ENCODE results near the gene RTN4IP1. TPM values are rescaled to one million over a fixed set of nuclear protein-coding genes. Genes with fewer than 3 reads are reported as not detected.
"Not testable (repeated sequence)": the region's sequence is repeated elsewhere in the genome, so short reads cannot be mapped to it uniquely, and the experiment has no call there.

The RTN4IP1 gene
- total RNA-seq, 2 donors from 2014 or later = 7.1 to 8.9 TPM

DNA sequence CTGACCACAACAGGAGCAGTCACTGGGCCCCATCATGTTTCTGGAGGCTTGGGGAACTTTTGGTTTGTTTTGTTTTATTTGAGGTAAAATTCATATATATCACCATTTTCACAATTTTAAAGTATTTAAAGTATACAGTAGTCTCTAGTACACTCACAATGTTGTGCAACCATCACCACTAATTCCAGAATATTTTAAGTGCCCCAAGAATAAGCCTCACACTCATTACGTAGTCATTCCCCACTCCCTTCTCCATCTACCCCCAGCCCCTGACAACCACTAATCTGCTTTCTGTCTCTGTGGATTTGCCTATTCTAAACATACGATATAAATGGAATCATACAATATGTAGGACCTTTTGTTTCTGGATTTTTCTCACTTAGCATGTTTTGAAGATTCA lies 29.0 kb downstream of the RTN4IP1 start:
- H3K4me1 ChIP-seq (ENCODE audit: control insufficient read depth, insufficient read depth, low read length) = no peaks in the 10 kb centered on the region
- H3K27ac ChIP-seq (ENCODE audit: low read depth, low read length) = no peak overlapping the region
- no peak overlapping the region for H3K4me3 Mint-ChIP-seq

DNA sequence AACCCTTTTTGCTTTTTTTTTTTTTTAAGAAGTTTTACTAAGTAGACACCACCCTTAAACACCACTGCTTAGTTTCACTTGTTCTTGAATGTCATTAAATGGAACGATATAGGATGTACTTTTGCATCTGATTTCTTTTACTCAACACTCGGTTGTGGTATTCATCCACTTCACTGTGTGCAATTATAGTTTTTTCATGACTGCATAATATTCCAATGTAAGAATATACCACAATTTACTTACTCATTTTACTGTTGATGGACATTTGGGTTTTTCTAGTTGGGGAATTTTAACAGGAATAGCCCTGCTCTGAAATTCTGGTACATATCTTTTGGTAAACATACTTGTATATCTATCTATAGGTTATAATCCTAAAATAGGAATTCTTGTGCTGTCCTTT lies 29.9 kb downstream of the RTN4IP1 start:
- Mint-ChIP-seq H3K9me3 (peaks cover 3% of the 10 kb centered on the region), H3K4me1 (no peaks in the 10 kb centered on the region), H3K27me3 (ENCODE audit: insufficient read depth) (no peaks in the 10 kb centered on the region), H3K36me3 (ENCODE audit: low read depth) (peaks cover 5% of the 10 kb centered on the region), H3K27ac (no peak overlapping the region), H3K4me3 (no peak overlapping the region)
- no CpG with 5 or more reads among the region's 2 CpGs for WGBS, 2 experiments (ENCODE audit: insufficient coverage in 1 of 2, insufficient read length in 1 of 2)
- Histone ChIP-seq H3K9me3 (ENCODE audit: control insufficient read depth, low read length) (peaks cover 5% of the 10 kb centered on the region), H3K36me3 (ENCODE audit: control insufficient read depth, insufficient read depth, low read length) (no peaks in the 10 kb centered on the region), H3K27ac (ENCODE audit: low read depth, low read length) (no peak overlapping the region), H3K4me3 (ENCODE audit: low read length) (no peak overlapping the region), H3K4me1 (ENCODE audit: control insufficient read depth, insufficient read depth, low read length) (no peaks in the 10 kb centered on the region), H3K27me3 (ENCODE audit: control insufficient read depth, insufficient read depth, low read length, poor library complexity, severe bottlenecking) (no peaks in the 10 kb centered on the region), H3K9ac (ENCODE audit: extremely low read depth, low read length, poor library complexity, severe bottlenecking) (no peak overlapping the region)
- no peak for DNase-seq
- TF ChIP-seq, protein P1, sequence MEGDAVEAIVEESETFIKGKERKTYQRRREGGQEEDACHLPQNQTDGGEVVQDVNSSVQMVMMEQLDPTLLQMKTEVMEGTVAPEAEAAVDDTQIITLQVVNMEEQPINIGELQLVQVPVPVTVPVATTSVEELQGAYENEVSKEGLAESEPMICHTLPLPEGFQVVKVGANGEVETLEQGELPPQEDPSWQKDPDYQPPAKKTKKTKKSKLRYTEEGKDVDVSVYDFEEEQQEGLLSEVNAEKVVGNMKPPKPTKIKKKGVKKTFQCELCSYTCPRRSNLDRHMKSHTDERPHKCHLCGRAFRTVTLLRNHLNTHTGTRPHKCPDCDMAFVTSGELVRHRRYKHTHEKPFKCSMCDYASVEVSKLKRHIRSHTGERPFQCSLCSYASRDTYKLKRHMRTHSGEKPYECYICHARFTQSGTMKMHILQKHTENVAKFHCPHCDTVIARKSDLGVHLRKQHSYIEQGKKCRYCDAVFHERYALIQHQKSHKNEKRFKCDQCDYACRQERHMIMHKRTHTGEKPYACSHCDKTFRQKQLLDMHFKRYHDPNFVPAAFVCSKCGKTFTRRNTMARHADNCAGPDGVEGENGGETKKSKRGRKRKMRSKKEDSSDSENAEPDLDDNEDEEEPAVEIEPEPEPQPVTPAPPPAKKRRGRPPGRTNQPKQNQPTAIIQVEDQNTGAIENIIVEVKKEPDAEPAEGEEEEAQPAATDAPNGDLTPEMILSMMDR (conservative IDR thresholded peaks at IDR 0.05) = no peak

More for the DNA sequence above, 29.0 kb downstream of the RTN4IP1 start:
- Mint-ChIP-seq H3K4me1 (no peaks in the 10 kb centered on the region), H3K36me3 (ENCODE audit: low read depth) (peaks cover 5% of the 10 kb centered on the region), H3K27me3 (ENCODE audit: insufficient read depth) (no peaks in the 10 kb centered on the region), H3K9me3 (peaks cover 3% of the 10 kb centered on the region), H3K27ac (no peak overlapping the region)
- no peaks in the 10 kb centered on the region for H3K36me3 ChIP-seq (ENCODE audit: control insufficient read depth, insufficient read depth, low read length)
- DNase-seq = no peak
- H3K27me3 ChIP-seq (ENCODE audit: control insufficient read depth, insufficient read depth, low read length, poor library complexity, severe bottlenecking) = no peaks in the 10 kb centered on the region
- TF ChIP-seq, protein P1 (conservative IDR thresholded peaks at IDR 0.05) = no peak
- H3K4me3 ChIP-seq (ENCODE audit: low read length) = no peak overlapping the region
- 97% methylated on average over 2 of the region's 2 CpGs; no CpG with 5 or more reads in 1 of the 2 experiments for WGBS, 2 experiments (ENCODE audit: insufficient coverage in 1 of 2, insufficient read length in 1 of 2)
- no peak overlapping the region for H3K9ac ChIP-seq (ENCODE audit: extremely low read depth, low read length, poor library complexity, severe bottlenecking)
- peaks cover 5% of the 10 kb centered on the region for H3K9me3 ChIP-seq (ENCODE audit: control insufficient read depth, low read length)

DNA sequence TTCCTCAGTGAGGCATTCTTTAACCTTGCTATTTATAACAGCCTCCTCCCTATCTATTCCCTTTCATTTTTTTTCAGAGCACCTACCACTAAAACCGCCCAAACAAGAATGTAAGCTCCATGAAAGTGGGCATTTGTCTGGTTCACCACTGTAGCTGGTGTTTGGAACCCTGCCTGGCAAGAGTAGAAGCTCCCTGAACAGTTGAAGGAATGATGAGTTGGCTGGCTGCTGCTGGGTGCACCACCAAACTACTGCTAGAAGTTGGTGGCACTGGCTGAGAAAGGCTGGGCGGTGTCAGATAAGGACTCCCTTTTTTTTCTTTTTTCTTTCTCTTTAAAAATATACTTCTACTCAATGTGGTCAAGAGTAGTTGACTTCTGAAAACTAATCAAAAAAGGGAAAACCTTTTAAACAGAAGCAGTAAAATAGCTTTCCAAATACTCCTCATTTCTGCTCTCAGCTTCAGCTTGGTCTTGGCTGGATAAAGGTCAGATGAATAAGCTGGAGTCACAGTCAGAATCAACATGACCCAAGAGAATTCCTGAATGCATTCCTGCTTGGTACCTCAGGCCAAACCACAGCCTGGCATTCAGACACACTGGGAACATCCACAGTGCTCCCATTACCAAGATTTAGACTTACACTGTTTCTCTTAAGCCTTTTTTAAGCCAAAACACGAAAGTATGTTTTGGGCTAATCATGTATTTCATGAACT lies 38.0 kb downstream of the RTN4IP1 start:
- Histone ChIP-seq H3K27me3 (ENCODE audit: control insufficient read depth, insufficient read depth, low read length, poor library complexity, severe bottlenecking) (no peaks in the 10 kb centered on the region), H3K4me1 (ENCODE audit: control insufficient read depth, insufficient read depth, low read length) (no peaks in the 10 kb centered on the region), H3K36me3 (ENCODE audit: control insufficient read depth, insufficient read depth, low read length) (no peaks in the 10 kb centered on the region), H3K9ac (ENCODE audit: extremely low read depth, low read length, poor library complexity, severe bottlenecking) (no peak overlapping the region), H3K9me3 (ENCODE audit: control insufficient read depth, low read length) (no peaks in the 10 kb centered on the region), H3K27ac (ENCODE audit: low read depth, low read length) (no peak overlapping the region), H3K4me3 (ENCODE audit: low read length) (no peak overlapping the region)
- WGBS, 2 experiments (ENCODE audit: insufficient coverage in 1 of 2, insufficient read length in 1 of 2) = 89 to 91% methylated on average over 1 to 3 of the region's 3 CpGs
- H3K27ac Mint-ChIP-seq = no peak overlapping the region
- no peak overlapping the region for H3K4me3 Mint-ChIP-seq
- TF ChIP-seq, protein P1 (conservative IDR thresholded peaks at IDR 0.05) = no peak
- no peak for DNase-seq
- no peaks in the 10 kb centered on the region for H3K9me3 Mint-ChIP-seq
- peaks cover 4% of the 10 kb centered on the region for H3K4me1 Mint-ChIP-seq
- H3K36me3 Mint-ChIP-seq (ENCODE audit: low read depth) = peaks cover 5% of the 10 kb centered on the region
- no peaks in the 10 kb centered on the region for H3K27me3 Mint-ChIP-seq (ENCODE audit: insufficient read depth)

DNA sequence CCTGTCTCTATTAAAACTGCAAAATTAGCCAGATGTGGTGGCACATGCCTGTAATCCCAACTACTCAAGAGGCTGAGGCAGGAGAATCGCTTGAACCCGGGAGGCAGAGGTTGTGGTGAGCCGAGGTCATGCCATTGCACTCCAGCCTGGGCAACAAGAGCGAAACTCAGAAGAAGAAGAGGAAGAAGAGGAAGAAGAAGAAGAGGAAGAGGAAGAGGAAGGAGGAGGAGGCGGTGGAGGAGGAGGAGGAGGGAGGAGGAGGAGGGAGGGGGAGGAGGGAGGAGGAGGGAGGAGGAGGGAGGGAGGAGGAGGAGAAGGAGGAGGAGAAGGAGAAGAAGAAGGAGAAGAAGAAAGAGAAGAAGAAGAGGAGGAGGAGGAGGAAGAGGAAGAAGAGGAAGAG lies 40.4 kb downstream of the RTN4IP1 start:
- peaks cover 16% of the 10 kb centered on the region for H3K4me1 Mint-ChIP-seq
- H3K9ac ChIP-seq (ENCODE audit: extremely low read depth, low read length, poor library complexity, severe bottlenecking); H3K4me3 ChIP-seq (ENCODE audit: low read length); H3K27ac Mint-ChIP-seq; H3K36me3 ChIP-seq (ENCODE audit: control insufficient read depth, insufficient read depth, low read length); H3K27ac ChIP-seq (ENCODE audit: low read depth, low read length); H3K27me3 Mint-ChIP-seq (ENCODE audit: insufficient read depth); H3K9me3 Mint-ChIP-seq; H3K4me1 ChIP-seq (ENCODE audit: control insufficient read depth, insufficient read depth, low read length); DNase-seq; H3K36me3 Mint-ChIP-seq (ENCODE audit: low read depth); H3K9me3 ChIP-seq (ENCODE audit: control insufficient read depth, low read length); H3K4me3 Mint-ChIP-seq; H3K27me3 ChIP-seq (ENCODE audit: control insufficient read depth, insufficient read depth, low read length, poor library complexity, severe bottlenecking): not testable (repeated sequence)
- WGBS, 2 experiments (ENCODE audit: insufficient coverage in 1 of 2, insufficient read length in 1 of 2) = 75% methylated on average over 4 of the region's 5 CpGs; no CpG with 5 or more reads in 1 of the 2 experiments

Data from endodermal cell (in vitro differentiated cells).